Measurements from ENCODE around the gene PM20D2. TPM values are rescaled to one million over a fixed set of nuclear protein-coding genes. Genes with fewer than 3 reads are reported as not detected.

The PM20D2 gene
- total and polyA plus RNA-seq, 2 of the 8 experiments (the other 6 are each of a cell fraction or from before 2014, with no cell fraction given), result 2.7 to 7.6 TPM

GRCh38 chr6:89110284-89110683, 35.6 kb upstream of the PM20D2 start:
- no peaks in the 10 kb centered on the region for H3K4me1 ChIP-seq (replicated peaks in 1 of 4; ENCODE audit: control insufficient read depth in 3 of 4, insufficient read depth in 4 of 4, low read length in 3 of 4)
- DNase-seq (ENCODE audit: low read depth in 1 of 2, low spot score in 2 of 2) (no peak), FAIRE-seq (no peak)
- no peak overlapping the region for H2BK5ac ChIP-seq (ENCODE audit: low read depth, low read length)
- no peak overlapping the region for H2AK5ac ChIP-seq (ENCODE audit: low read depth, low read length)
- no peak overlapping the region for H2BK12ac ChIP-seq (ENCODE audit: low read depth, low read length)
- H3K9ac ChIP-seq (replicated peaks in 1 of 4; ENCODE audit: extremely low read depth in 1 of 4, low read depth in 3 of 4, low read length in 3 of 4), result no peak overlapping the region
- no peaks in the 10 kb centered on the region for H3K79me2 ChIP-seq (ENCODE audit: control insufficient read depth in 1 of 2, insufficient read depth in 2 of 2, low read length in 2 of 2)
- no peak overlapping the region for H3K27ac ChIP-seq (ENCODE audit: low read depth, low read length)
- H2BK120ac ChIP-seq (replicated peaks; ENCODE audit: low read depth, low read length), result no peak overlapping the region
- H4K8ac ChIP-seq (ENCODE audit: extremely low read depth, insufficient read depth, low read length), result no peak overlapping the region
- H3K14ac ChIP-seq (ENCODE audit: insufficient read length), result no peak overlapping the region
- H3K79me1 ChIP-seq (ENCODE audit: low read depth, low read length), result no peaks in the 10 kb centered on the region
- H3K4me2 ChIP-seq (ENCODE audit: insufficient read depth in 1 of 2, low read depth in 2 of 2, low read length in 2 of 2), result no peak overlapping the region
- H3K27me3 ChIP-seq (replicated peaks in 1 of 4; ENCODE audit: control insufficient read depth in 3 of 4, extremely low read depth in 1 of 4, insufficient read depth in 3 of 4, low read length in 3 of 4), result no peaks in the 10 kb centered on the region
- ChIA-PET CTCF (ENCODE audit: partially characterized antibody) (interaction anchor here (0.6 to 4.5 kb wide), 3 partner anchors 9 to 127 kb away, joined by 3 to 23 read pairs (median 3); no protein-coding TSS in a partner anchor), POLR2A (ENCODE audit: partially characterized antibody) (interaction anchor here (1.4 kb wide), 1 partner anchor 11 kb away, joined by 3 read pairs; no protein-coding TSS in a partner anchor)
- H4K91ac ChIP-seq (replicated peaks; ENCODE audit: insufficient read length, low read length), result no peak overlapping the region
- 73% methylated on average over 3 of the region's 3 CpGs; no CpG with 5 or more reads in 1 of the 2 experiments for WGBS, 2 experiments (ENCODE audit: extremely low coverage in 1 of 2, insufficient coverage in 1 of 2, insufficient read length in 1 of 2, insufficient replicate concordance in 2 of 2, low coverage in 1 of 2, low lambda C conversion rate in 2 of 2, missing lambda C conversion rate in 1 of 2)
- H3K4me3 ChIP-seq (ENCODE audit: extremely low read depth in 1 of 4, insufficient read depth in 2 of 4, low read depth in 3 of 4, low read length in 4 of 4), result no peak overlapping the region
- no peaks in the 10 kb centered on the region for H3K9me3 ChIP-seq (ENCODE audit: insufficient read depth in 2 of 2, low read depth in 1 of 2, low read length in 1 of 2)
- H3K36me3 ChIP-seq (ENCODE audit: control insufficient read depth in 2 of 4, insufficient read depth in 4 of 4, low read length in 3 of 4), result peaks cover 0 to 2% (median under 1%) of the 10 kb centered on the region in 4 experiments; a peak in 2 of 8 replicates
- no peak overlapping the region for H3K56ac ChIP-seq (replicated peaks; ENCODE audit: insufficient read length, low read depth, low read length)
- no peaks in the 10 kb centered on the region for H3K23me2 ChIP-seq (ENCODE audit: low read depth, low read length)
- H4K20me1 ChIP-seq (replicated peaks in 1 of 2; ENCODE audit: control insufficient read depth in 1 of 2, insufficient read depth in 2 of 2, low read length in 2 of 2), result no peaks in the 10 kb centered on the region
- no peak overlapping the region for H2BK15ac ChIP-seq (ENCODE audit: low read length)
- H3K23ac ChIP-seq (ENCODE audit: insufficient read length), result no peak overlapping the region
- no peak overlapping the region for H2BK20ac ChIP-seq (ENCODE audit: low read length)
- H4K5ac ChIP-seq (ENCODE audit: insufficient read length, low read depth, low read length), result no peak overlapping the region
- H2AFZ ChIP-seq (ENCODE audit: low read length), result no peak overlapping the region
- no peak overlapping the region for H3K18ac ChIP-seq (ENCODE audit: extremely low read depth, low read length)
- H3K4ac ChIP-seq (replicated peaks; ENCODE audit: insufficient read length, low read depth, low read length), result no peak overlapping the region
- no peak for TF ChIP-seq RXRA (IDR thresholded peaks at IDR 0.05; ENCODE audit: insufficient read depth, low read depth, low read length)
- no peak for TF ChIP-seq ATF3 (IDR thresholded peaks at IDR 0.05; ENCODE audit: insufficient read depth, low read depth, low read length)
- TF ChIP-seq ZNF274 (IDR thresholded peaks at IDR 0.05; ENCODE audit: borderline replicate concordance, extremely low read depth, low read length), result no peak
- no peak for TF ChIP-seq NRF1 (IDR thresholded peaks at IDR 0.05; ENCODE audit: low read depth, low read length)
- TF ChIP-seq, protein P1, sequence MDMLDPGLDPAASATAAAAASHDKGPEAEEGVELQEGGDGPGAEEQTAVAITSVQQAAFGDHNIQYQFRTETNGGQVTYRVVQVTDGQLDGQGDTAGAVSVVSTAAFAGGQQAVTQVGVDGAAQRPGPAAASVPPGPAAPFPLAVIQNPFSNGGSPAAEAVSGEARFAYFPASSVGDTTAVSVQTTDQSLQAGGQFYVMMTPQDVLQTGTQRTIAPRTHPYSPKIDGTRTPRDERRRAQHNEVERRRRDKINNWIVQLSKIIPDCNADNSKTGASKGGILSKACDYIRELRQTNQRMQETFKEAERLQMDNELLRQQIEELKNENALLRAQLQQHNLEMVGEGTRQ (IDR thresholded peaks at IDR 0.05; ENCODE audit: low read length), result no peak
- TF ChIP-seq FOSL1 (IDR thresholded peaks at IDR 0.05; ENCODE audit: insufficient read depth, low read depth, low read length), result no peak
- TF ChIP-seq GTF2F1 (IDR thresholded peaks at IDR 0.05; ENCODE audit: borderline replicate concordance, low read depth, low read length), result no peak
- TF ChIP-seq BRCA1 (IDR thresholded peaks at IDR 0.05; ENCODE audit: low read depth, low read length), result no peak
- no peak for TF ChIP-seq CREB1 (IDR thresholded peaks at IDR 0.05)
- TF ChIP-seq CTCF (IDR thresholded peaks at IDR 0.05; ENCODE audit: control extremely low read depth in 1 of 3, insufficient read depth in 1 of 3, low read depth in 1 of 3, low read length in 3 of 3), result no peak

Measured in H1 (cell line).